Embryonic facial prominence (tissue), 1 donor: ENCODE results near the gene RTP5.

Experiments used
- DNase-seq: peaks from one replicate; pipeline ENCODE4 v3.0.0-alpha.2; 2016; ENCODE audit errors: extremely low spot score

The RTP5 gene

DNA sequence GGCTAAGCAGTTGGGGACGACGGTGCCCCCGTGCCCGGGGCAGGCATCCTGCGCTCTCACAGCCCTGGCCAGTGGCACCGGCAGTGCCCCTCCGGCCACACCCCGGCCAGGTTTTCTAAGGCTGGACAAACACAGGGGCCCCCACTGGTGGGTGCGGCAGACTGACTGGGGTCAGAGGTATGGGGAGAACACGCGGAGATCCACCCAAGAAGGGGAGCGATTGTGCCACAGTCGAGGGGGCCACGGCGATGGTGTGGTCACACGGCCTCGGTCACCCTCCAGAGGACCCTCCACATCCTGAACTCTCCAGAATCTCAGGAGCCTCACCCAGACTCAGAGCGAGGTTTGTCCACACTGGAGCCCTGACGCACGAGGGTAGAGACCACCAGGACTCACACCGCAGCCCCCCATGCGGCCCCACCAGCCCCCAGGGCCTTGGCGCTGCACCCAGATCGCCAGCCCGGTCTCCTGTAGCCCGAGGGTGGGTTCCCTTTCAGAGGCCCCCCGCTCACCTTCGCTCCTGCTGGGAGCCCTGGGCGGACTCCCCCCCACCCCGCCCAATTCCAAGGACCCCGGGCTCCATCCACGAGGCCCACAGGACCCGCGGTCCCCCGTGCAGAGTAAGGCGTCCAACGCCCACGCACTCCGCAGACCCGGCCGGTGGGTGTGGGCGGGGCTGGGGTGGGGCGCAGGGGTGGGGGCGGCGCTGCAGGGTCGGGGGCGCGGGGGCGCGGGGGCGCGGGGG is 26.0 kb upstream of the RTP5 start:
- DNase-seq = no peak

DNA sequence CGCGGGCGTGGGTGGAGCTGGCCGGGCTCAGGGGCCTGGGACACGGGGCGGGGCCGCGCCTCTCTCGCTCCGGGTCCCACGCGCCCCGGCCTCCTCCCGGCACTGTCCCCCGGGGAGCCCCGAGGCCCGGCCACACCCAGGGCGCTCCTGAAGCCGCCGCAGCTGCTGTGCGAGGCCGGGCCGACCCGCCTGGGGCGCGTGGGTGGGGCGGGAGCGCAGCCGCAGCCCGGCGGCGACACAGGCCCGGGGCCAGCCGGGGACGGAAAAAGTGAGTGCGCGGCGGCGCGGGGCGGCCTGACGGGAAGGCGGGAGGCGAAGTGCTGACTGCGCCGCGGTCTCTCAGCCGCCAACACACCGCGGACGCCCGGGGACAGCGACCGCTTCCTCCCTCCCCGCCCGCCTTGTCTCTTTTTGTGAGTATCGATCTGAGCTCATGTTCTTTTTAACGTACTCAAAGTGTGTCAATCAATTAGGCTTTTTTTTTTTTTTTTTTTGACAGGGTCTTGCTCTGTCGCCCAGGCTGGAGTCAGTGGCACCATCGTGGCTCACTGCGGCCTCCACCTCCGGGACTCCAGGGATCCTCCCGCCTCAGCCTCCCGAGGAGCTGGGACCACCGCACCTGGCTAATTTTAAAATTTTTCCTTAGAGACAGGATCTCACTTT is 25.3 kb upstream of the RTP5 start:
- DNase-seq = no peak

DNA sequence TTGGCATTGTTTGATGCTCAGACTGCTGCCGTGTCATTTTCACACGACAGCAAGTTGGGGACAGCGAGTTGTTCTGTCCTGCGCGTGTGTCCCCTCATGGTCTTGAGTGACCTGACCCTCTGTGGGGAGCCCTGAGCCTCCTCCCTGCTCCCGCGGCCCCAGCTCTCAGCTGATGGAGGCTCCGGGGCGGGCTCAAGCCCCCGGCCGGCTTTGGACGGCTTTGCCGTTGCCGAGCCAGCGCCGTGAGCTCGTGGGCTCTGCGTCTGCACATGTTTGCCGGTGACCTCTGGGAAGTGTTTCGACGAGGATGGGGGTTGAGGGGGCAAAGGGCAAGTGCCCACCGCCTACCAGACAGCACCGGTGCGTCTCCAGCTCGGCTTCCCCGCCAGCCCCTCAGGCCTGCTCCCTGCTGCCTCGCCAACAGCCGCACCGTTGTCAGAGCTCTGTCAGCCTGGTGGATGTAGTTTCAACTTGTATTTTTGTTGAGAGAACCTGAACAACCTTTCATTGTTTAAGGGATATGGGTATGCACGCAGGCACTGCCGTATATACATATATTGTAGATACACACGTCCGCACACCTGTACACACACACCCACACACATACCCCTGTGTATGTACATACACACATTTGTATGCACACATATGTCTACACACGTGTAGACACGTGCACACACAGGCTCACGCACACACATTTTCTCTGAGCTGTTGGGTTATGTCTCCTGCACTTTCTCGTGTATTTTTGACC is 24.5 kb upstream of the RTP5 start:
- no peak for DNase-seq

DNA sequence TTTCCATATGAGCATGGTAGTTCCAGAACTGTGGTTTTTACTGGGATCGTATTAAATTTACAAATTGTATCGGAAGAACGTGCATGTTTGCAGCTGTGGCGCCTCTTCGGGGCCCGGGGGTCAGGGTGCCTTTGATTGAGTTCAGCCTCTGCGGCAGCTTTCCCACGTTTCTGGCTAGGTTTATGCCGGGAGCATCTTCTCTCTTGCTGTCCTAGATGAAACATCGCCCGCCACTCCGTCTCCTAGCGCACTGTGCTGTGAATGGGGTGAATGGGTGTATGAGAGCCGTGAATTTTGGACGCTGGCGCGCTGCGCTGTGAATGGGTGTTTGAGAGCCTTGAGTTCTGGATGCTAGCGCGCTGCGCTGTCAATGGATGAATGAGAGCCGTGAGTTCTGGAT is 23.1 kb upstream of the RTP5 start:
- DNase-seq = no peak

DNA sequence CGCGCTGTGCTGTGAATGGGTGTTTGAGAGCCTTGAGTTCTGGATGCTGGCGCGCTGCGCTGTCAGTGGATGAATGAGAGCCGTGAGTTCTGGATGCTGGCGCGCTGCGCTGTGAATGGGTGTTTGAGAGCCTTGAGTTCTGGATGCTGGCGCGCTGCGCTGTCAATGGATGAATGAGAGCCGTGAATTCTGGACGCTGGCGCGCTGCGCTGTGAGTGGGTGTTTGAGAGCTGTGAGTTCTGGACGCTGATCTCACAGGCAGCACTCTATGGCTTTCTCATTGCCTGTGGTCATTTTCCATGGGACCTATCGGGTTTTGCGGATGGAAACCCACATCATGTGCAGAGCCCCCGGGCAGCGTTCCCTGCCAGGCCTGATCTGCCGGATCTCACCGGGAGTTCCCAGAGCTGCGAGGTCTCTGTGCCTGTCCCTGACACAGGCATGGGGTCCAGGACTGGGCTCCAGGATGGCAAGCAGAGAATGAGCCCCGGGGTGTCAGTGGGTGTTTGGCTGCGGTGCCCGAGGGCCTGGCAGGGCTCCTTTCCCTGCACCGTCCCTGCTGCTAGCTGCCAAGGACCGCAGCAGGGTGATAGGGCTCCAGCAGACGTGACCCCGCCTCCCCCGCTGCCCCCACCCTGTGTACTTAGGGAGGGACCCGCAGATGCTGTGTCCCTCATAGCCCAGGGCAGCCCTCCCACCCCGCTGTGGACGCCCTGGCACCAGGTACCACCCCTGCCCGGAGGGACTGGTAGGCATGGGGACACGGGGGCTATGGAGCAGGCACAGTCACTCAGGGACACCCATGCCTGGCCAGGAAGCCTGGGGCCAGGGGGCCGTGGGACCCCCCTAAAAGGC is 20.5 kb upstream of the RTP5 start:
- DNase-seq = no peak

DNA sequence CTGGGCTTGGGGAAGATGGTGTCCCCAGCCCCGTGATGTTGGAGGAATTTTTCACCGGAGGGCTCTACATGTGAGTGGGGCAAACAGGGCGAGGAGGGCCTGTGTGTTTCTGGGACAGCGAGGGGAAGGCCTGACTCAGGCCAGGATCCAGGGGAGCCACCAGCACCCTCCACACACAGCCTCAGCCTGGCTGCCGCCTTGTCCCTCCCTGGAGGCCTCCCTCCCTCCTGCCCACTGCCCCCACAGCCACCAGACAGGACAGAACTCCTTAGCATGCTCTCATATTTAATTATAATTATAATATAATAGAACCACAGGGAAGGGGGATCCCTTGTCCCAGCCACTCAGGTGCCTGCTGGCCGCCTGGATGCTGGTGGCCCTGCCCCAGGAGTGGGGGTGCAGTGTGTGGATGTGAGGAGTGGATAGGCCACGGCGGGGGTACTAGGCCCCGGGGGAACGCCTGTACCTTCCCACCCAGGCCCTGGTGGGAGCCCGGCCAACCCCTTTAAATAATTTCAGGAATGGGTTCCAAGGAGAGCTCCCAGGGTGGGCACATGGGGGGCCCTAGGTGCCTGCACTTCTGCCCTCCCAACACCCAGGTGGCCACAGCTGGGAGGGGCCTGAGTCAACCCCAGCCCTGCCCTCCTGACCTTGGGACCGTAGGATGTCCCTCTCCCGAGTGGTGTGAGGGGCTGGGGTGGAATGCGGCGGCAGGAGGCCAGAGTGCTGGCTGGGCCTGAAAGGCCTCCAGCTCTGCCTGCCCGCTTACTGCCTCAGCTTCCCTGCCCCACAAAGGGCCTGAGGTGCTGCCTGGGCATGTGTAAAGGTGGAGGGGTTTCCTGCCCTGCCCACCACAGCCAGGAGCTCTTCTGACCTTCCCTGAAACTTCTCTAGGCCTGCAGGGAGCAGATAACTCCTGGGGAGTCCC is 19.6 kb upstream of the RTP5 start:
- no peak for DNase-seq

DNA sequence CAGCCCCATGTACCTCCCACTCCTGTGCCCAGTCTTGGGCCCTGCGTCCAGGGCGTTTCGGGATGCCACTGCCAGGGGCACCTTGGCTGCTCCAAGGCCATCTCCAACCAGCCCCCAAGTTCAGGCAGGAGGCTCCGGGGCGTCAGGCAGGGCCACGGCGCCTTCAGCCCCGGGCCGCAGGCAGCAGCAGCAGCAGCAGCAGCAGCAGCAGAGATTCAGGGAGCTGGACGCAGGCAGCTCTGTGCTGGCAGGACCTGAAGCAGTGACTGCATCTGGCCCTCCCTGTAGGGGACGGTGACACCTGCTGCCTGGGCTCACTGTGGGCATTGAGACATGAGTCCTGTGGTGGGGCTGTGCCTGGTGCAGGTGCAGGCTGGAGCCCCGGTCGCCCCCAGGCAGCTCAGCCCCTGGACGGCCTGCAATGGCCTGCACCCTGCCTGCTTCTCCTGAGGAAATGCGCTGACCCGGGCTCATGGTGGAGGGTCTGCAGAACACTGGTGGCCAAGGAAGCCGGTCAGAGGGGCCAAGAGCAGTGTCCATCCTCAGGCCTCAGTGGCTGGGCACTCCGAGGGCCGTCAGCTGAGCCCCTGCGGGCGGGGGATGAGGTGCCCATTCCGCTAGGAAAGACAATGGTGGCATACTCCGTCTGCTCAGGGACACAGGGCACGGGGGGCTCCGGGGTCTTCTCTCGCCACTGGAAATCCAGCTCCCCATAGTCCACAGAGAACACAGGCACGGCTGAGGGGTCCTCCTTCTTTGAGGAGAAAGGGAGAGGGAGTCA is 18.8 kb upstream of the RTP5 start:
- no peak for DNase-seq

DNA sequence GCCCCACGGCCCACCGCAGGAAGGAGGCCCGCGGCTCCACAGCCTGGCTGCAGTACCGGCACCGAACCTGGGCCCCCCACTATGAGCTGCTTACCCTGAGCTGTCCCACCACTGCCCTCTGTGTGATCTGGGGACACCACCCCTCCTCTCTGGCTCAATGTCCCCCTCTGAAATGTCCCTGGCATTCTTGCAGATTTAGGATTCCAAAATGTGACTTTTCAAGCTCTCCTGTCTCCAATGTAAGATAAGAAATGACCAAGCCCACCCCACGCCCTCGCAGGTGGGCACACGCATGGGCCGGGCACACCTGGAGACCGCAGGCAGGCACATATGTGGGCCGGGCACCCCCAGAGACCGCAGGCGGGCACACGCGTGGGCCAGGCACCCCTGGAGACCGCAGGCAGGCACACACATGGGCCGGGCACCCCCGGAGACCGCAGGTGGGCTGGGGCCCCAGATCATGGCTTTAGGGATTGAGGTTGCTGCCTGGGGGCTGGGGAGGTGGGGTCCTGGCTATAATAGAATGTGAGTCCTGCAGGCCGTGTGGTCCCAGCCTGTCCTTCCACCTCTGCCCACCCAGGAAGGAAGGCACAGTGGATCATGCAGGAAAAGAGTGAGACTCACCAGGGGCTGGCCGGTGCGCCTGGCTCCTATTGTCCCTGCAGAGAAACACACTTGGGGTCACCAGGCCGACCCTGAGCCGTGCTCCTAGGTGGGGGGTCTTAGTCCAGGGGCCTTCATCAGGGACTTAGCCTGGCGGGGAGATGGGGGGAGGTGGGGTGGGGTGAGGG is 18.0 kb upstream of the RTP5 start:
- no peak for DNase-seq

DNA sequence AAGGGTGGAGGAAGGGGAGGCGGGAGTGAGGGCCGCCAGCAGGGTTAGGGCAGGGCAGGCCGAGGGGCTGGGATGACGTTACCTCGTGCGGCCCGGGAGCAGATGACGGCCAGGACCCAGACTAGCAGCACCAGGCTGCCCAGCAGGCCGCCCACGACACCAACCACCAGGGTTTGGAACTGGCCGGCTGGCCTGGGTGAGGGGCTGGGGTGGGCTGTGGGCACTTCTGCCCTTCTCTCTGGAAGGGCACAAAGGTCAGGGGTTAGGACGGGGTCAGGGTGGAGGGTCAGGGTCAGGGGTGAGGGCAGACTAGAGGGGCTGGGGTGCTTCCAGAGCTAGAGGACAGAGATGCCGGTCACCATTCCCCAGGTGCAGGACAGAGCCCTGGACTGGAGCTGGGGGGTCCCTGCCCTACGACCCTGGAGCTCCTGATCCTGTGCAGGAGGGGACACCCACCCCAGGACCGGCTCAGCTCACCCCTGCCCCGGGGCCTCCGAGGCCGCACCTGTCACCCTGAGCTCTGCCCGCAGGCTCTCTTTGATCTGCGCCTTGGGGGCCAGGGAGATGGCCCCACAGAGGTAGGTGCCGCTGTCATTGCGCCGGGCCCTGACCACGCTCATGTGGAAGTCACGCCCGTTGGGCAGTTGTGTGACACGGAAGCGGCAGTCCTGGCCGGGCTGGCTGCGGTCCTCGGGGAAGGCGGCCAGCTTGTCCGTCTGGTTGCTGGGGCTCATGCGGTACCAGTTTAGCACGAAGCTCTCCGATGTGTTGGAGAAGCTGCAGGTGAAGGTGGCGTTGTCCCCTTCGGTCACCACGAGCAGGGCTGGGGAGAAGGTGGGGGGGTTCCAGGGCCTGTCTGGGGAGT is 17.2 kb upstream of the RTP5 start:
- DNase-seq = no peak

DNA sequence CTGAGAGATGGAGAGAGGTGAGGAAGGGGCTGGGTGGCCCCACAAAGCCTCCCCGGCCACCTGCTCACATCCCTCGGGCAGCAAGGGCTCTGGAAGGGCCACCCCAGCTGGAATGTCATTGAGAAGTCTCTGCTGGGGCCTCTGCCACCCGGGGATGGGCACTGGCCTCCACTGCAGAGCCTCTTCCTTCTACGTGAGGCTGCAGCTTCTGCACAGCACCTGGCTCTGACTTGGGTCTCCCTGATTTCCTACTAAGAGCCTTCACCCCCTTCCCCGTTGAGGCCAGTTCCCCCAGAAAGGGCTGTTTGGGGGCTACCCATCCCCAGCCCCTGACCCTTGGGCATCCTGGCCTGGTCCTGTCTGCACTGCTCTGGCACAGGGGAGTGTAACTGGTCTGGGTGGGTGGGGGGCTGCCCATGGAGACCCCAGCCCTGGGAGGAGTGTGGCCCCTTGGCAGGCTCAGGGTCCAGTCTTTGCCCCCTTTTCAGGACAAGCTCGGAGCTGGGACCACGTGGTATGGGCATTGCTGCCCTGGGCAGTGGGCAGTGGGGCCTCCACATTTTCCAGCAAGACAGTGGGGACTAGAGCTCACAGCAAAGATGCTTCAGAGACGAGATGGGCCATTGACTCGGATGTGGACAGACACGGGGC is 16.4 kb upstream of the RTP5 start:
- DNase-seq = no peak

DNA sequence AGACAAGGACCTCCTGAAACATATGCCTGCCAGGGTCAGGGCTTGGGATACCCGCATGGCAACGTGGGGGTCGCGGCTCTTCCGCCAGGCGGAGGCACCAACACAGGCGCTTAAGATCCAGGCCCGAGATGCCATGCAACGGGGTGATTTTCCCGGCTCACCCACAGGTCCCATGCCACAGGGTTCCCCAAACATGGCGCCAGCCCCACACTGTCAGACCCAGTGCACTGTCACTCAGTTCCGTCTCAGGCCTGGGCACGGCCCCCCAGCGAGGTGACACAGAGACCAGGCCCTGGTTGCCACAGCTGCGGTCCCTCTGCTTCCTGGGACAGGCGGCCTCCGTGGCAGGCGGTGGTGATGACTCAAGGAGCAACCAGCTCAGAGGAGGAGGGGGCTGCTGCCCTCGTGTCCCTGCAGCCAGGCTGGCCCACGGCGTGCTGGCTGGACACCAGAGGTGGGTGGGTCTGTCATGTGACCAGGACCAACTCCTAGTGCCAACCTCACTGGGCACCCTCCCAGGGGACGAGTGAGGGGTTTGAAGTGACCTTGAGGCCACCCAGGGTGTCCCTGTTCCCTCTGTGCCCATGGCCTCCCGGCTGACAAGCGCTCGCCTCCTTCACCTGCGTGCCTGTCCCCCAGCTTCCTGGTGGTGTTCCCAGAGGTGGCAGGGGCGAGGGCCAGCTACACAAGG is 15.7 kb upstream of the RTP5 start:
- no peak for DNase-seq

DNA sequence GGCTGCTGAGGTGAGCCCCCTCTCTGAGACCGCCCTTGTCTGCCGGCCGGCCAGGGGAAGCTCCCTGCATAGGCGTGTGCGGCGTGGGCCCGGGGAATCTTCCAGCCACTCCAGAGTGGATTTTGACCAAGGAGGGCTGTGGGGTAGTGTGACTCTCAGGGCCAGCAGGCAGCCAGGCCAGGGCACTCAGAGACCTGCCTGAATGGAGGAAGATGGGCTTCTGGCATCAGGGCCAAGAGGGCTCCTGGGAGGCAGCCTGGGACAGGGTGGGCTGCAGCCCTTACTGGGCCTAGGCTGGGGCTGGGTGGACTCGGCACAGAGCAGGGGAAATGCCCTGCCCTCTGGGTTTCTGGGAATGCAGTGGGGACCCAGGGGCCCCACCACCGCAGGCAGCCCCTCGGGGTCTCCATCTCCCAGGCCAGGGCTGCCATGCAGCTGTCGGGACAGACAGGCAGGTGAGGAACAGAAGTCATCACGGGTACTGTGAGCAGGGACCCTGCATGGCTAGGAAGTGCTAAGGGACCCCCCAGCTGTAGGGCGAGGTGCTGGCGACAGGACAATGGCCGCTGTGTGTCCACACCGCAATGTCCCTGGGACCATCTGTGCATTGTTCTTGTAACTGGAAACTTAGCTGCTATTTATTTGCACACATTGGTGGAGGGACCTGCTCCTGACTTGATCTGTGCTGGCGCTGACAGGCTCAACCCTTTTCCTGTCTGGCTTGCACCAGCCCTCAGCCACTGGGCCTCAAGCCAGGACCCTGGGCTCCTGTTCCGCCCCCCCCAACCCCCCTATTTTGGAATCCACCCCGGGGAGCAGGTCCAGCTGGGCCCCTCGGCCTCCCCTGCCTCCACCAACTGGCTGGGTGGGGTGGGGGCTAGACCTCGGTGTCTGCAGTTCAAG is 14.9 kb upstream of the RTP5 start:
- DNase-seq = no peak

DNA sequence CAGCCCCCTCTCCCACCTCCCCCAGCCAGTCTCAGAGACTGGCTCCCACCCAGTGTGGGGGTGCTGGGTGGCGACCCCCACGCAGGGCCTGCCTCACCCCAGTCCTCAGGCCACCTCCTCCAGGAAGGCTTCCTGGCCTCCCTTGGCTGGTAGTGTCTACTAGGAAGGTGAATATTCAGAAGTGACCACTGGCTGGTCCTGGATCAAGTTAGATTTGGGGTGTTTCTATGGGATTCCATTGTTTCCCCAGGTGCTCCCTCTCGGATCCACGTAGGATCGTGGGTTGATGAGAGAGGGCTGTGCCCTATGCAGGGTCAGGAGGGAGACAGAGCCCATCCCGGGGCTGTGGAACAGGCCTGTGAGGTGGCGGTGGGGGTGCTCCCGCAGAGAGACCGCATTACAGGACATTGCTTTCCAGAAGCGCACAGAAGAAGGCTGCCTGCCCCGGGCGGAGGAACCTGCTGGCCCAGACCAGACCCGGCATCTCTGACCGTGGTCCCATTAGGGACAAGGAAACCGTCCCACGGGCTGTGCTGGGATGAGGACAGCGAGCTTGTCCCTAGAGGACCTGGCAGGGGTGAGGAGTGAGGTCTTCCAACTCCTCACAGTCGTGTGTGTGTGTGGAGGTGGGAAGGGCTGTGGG is 14.2 kb upstream of the RTP5 start:
- no peak for DNase-seq

DNA sequence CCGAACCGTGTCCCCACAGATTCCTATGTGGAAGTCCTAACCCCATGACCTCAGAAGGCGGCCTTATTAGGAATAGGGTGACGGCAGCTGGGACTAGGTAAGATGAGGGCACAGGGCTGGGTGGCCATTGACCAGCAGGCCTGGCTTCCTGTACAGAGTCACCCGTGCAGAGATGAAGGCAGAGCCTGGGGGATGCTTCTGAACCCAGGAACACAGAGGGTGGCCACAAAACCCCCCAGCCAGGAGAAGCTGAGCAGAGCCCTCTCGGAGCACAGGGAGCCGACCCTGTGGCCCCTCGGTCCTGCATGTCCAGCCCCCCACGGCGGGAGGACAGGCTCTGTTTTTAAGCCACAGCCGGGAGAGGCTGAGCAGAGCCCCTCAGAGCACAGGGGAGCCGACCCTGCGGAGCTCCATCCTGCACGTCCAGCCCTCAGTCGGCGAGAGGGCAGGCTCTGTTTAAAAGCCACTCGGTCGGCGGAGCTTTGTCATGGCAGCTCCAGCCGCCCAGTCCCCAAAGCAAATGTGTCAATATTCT is 13.6 kb upstream of the RTP5 start:
- no peak for DNase-seq

DNA sequence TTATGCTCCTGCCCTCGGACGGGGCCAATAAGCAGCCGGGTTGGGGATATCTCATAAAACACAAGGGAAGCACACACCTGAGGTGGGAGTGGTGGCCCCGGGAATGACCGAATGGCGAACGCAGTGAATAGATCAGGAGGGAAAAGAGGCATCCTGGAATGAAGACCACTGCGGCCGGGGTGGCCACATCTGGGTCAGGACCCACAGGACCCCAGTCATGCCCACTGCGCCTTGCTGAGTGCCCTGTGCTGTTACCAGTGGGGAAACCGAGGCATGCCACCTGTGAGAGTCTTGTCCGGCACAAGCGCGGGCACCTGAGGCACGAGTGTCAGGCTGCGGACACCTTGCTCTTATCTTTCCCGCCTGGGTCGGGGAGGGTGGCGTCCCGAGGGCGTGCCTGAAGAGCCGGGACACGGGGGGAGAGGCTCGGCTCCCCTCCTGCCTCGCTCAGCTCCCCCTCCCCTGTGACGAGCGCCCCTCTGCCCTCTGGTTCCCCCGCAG is 12.4 kb upstream of the RTP5 start:
- DNase-seq = no peak
